ENCODE measurements around the gene DKK1. TPM values are rescaled to one million over a fixed set of nuclear protein-coding genes. Genes with fewer than 3 reads are reported as not detected.

Gene DKK1
- total and polyA plus RNA-seq, 4 donors: 0.08 to 1.1 (median 0.20) TPM; not detected in 1

- TF ChIP-seq SP1 (IDR thresholded peaks at IDR 0.05) (no peak), ATF3 (IDR thresholded peaks at IDR 0.05) (no peak), TAF1 (conservative IDR thresholded peaks at IDR 0.05) (no peak), FOXA1 (IDR thresholded peaks at IDR 0.05) (no peak), YY1 (IDR thresholded peaks at IDR 0.05) (no peak), HNF4A (conservative IDR thresholded peaks at IDR 0.05) (no peak), JUND (IDR thresholded peaks at IDR 0.05) (no peak), CTCF (IDR thresholded peaks at IDR 0.05; ENCODE audit: low read depth, low read length, missing input control) (no peak), ZBTB33 (IDR thresholded peaks at IDR 0.05) (no peak), RAD21 (IDR thresholded peaks at IDR 0.05) (no peak), REST (IDR thresholded peaks at IDR 0.05) (no peak), GABPA (IDR thresholded peaks at IDR 0.05 in 1 of 2, conservative IDR thresholded peaks at IDR 0.05 in 1 of 2) (no peak), HNF4G (IDR thresholded peaks at IDR 0.05) (no peak)
- no peak for DNase-seq (ENCODE audit: low spot score)
- no peak overlapping the region for H3K9ac ChIP-seq (ENCODE audit: low read depth in 1 of 2, low read length in 2 of 2)
- no peak overlapping the region for H3K27ac ChIP-seq (ENCODE audit: low read depth in 1 of 2, low read length in 2 of 2)
- H3K4me1 ChIP-seq (ENCODE audit: control insufficient read depth in 4 of 4, insufficient read depth in 4 of 4, low read length in 3 of 4): no peaks in the 10 kb centered on the region
- no peak overlapping the region for H3K4me3 ChIP-seq (ENCODE audit: low read depth in 1 of 3, low read length in 3 of 3)
- 29% methylated on average over 2 of the region's 2 CpGs for WGBS
- H3K36me3 ChIP-seq (ENCODE audit: control insufficient read depth in 4 of 4, insufficient read depth in 3 of 4, low read depth in 1 of 4, low read length in 3 of 4): no peaks in the 10 kb centered on the region
- no peaks in the 10 kb centered on the region for H3K9me3 ChIP-seq (ENCODE audit: control insufficient read depth in 4 of 4, low read length in 3 of 4)
- H3K27me3 ChIP-seq (ENCODE audit: control insufficient read depth in 4 of 4, insufficient read depth in 4 of 4, low read length in 3 of 4): no peaks in the 10 kb centered on the region
Measured at GRCh38 chr10:52357971-52358370, 43.9 kb downstream of the DKK1 start.

GRCh38 chr10:52359441-52359840 lies 45.4 kb downstream of the DKK1 start:
- Histone ChIP-seq H3K36me3 (ENCODE audit: control insufficient read depth in 4 of 4, insufficient read depth in 3 of 4, low read depth in 1 of 4, low read length in 3 of 4) (no peaks in the 10 kb centered on the region), H3K9me3 (ENCODE audit: control insufficient read depth in 4 of 4, low read length in 3 of 4) (no peaks in the 10 kb centered on the region), H3K27ac (ENCODE audit: low read depth in 1 of 2, low read length in 2 of 2) (no peak overlapping the region), H3K4me1 (ENCODE audit: control insufficient read depth in 4 of 4, insufficient read depth in 4 of 4, low read length in 3 of 4) (no peaks in the 10 kb centered on the region), H3K4me3 (ENCODE audit: low read depth in 1 of 3, low read length in 3 of 3) (no peak overlapping the region), H3K27me3 (ENCODE audit: control insufficient read depth in 4 of 4, insufficient read depth in 4 of 4, low read length in 3 of 4) (no peaks in the 10 kb centered on the region), H3K9ac (ENCODE audit: low read depth in 1 of 2, low read length in 2 of 2) (no peak overlapping the region)
- DNase-seq (ENCODE audit: low spot score): no peak
- WGBS: 64% methylated on average over 1 of the region's 1 CpG
- TF ChIP-seq NR2F2 (IDR thresholded peaks at IDR 0.05) (no peak), RAD21 (IDR thresholded peaks at IDR 0.05) (no peak), SP1 (IDR thresholded peaks at IDR 0.05) (no peak), ZBTB33 (IDR thresholded peaks at IDR 0.05) (no peak), JUND (IDR thresholded peaks at IDR 0.05) (no peak), CTCF (IDR thresholded peaks at IDR 0.05; ENCODE audit: low read depth, low read length, missing input control) (no peak), YY1 (IDR thresholded peaks at IDR 0.05) (no peak), RXRA (IDR thresholded peaks at IDR 0.05) (no peak), HNF4G (IDR thresholded peaks at IDR 0.05) (no peak), FOXA2 (IDR thresholded peaks at IDR 0.05) (no peak), HNF4A (conservative IDR thresholded peaks at IDR 0.05) (no peak), ATF3 (IDR thresholded peaks at IDR 0.05) (no peak)
